ENCODE results near the gene RTN4RL2. TPM values are rescaled to one million over a fixed set of nuclear protein-coding genes. Genes with fewer than 3 reads are reported as not detected.
A peak's percentile ranks its signal among the peaks of the same experiment; 100 is the strongest.

RTN4RL2 gene
- total and polyA plus RNA-seq, 2 donors = 0.58 to 1.4 TPM

GRCh38 chr11:57513911-57514537 lies 53.7 kb downstream of the RTN4RL2 start:
- H3K4me3 ChIP-seq (ENCODE audit: low read depth, low read length) = peak overlapping the region; percentile 80
- WGBS = 10% methylated on average over 35 of the region's 35 CpGs
- DNase-seq (ENCODE audit: extremely low spot score) = no peak
- H3K36me3 ChIP-seq (ENCODE audit: insufficient read depth) = no peaks in the 10 kb centered on the region
- no peak overlapping the region for H3K27ac ChIP-seq (ENCODE audit: low read depth)
- no peaks in the 10 kb centered on the region for H3K4me1 ChIP-seq (ENCODE audit: insufficient read depth)

- H3K4me1 ChIP-seq (ENCODE audit: insufficient read depth) = no peaks in the 10 kb centered on the region
- no peak for DNase-seq (ENCODE audit: extremely low spot score)
- peak overlapping the region; percentile 80 for H3K4me3 ChIP-seq (ENCODE audit: low read depth, low read length)
- H3K27ac ChIP-seq (ENCODE audit: low read depth) = peak overlapping the region; percentile 44
- under 1% methylated on average over 57 of the region's 57 CpGs for WGBS
- no peaks in the 10 kb centered on the region for H3K36me3 ChIP-seq (ENCODE audit: insufficient read depth)
Measured at GRCh38 chr11:57514538-57515331, 54.4 kb downstream of the RTN4RL2 start.

GRCh38 chr11:57515332-57516060 lies 55.2 kb downstream of the RTN4RL2 start, which contains the start of gene SLC43A1:
Gene SLC43A1 (minus strand): TSS chr11:57515702. CDS start chr11:57514111, 1,591 bp downstream.
- under 1% methylated on average over 66 of the region's 66 CpGs for WGBS
- Histone ChIP-seq H3K27ac (ENCODE audit: low read depth) (peak within 1 kb of the TSS; percentile 44), H3K36me3 (ENCODE audit: insufficient read depth) (no peaks in the 10 kb centered on the region), H3K4me3 (ENCODE audit: low read depth, low read length) (peak within 1 kb of the TSS; percentile 80), H3K4me1 (ENCODE audit: insufficient read depth) (no peaks in the 10 kb centered on the region)
- no peak for DNase-seq (ENCODE audit: extremely low spot score)

- Histone ChIP-seq H3K36me3 (ENCODE audit: insufficient read depth) (no peaks in the 10 kb centered on the region), H3K27ac (ENCODE audit: low read depth) (no peak overlapping the region), H3K4me1 (ENCODE audit: insufficient read depth) (no peaks in the 10 kb centered on the region), H3K4me3 (ENCODE audit: low read depth, low read length) (peak overlapping the region; percentile 80)
- 21% methylated on average over 5 of the region's 5 CpGs for WGBS
- DNase-seq (ENCODE audit: extremely low spot score) = no peak
Measured at GRCh38 chr11:57516061-57516443, 55.7 kb downstream of the RTN4RL2 start.

GRCh38 chr11:57521116-57521515 lies 60.8 kb downstream of the RTN4RL2 start:
- WGBS = 89% methylated on average over 2 of the region's 2 CpGs
- no peak overlapping the region for H3K27ac ChIP-seq (ENCODE audit: low read depth)

GRCh38 chr11:57523419-57523818 lies 63.1 kb downstream of the RTN4RL2 start:
- no peak for DNase-seq (ENCODE audit: extremely low spot score)
- 93% methylated on average over 4 of the region's 4 CpGs for WGBS
- Histone ChIP-seq H3K4me1 (ENCODE audit: insufficient read depth) (no peaks in the 10 kb centered on the region), H3K27ac (ENCODE audit: low read depth) (no peak overlapping the region), H3K36me3 (ENCODE audit: insufficient read depth) (no peaks in the 10 kb centered on the region), H3K4me3 (ENCODE audit: low read depth, low read length) (no peak overlapping the region)

More at GRCh38 chr11:57521116-57521515, 60.8 kb downstream of the RTN4RL2 start:
- Histone ChIP-seq H3K36me3 (ENCODE audit: insufficient read depth) (no peaks in the 10 kb centered on the region), H3K4me3 (ENCODE audit: low read depth, low read length) (no peak overlapping the region), H3K4me1 (ENCODE audit: insufficient read depth) (no peaks in the 10 kb centered on the region)
- DNase-seq (ENCODE audit: extremely low spot score) = no peak

Small RNA genes lying within 50 kb of the gene (small RNA-seq; reads per million reads assigned to genes)
- not detected for gene RNA5SP341

Other genes starting within 250 kb of the RTN4RL2 start
- gene APLNR, start 223.3 kb upstream of the RTN4RL2 start, total RNA-seq = 50.7 TPM
- gene APLNR, start 223.3 kb upstream of the RTN4RL2 start, polyA plus RNA-seq = 3.4 TPM
- 33.6 TPM for gene TNKS1BP1, start 135.6 kb upstream of the RTN4RL2 start, total RNA-seq
- gene TNKS1BP1, start 135.6 kb upstream of the RTN4RL2 start, polyA plus RNA-seq = 146 TPM
- gene SSRP1, start 124.6 kb upstream of the RTN4RL2 start, total RNA-seq = 32.3 TPM
- gene SSRP1, start 124.6 kb upstream of the RTN4RL2 start, polyA plus RNA-seq = 79.4 TPM
- 1.5 TPM for gene P2RX3, start 122.2 kb upstream of the RTN4RL2 start, total RNA-seq
- 0.34 TPM for gene P2RX3, start 122.2 kb upstream of the RTN4RL2 start, polyA plus RNA-seq
- not detected for gene PRG3, start 79.4 kb upstream of the RTN4RL2 start, total RNA-seq
- not detected for gene PRG3, start 79.4 kb upstream of the RTN4RL2 start, polyA plus RNA-seq
- gene PRG2, start 69.9 kb upstream of the RTN4RL2 start, total RNA-seq = 0.42 TPM
- not detected for gene PRG2, start 69.9 kb upstream of the RTN4RL2 start, polyA plus RNA-seq
- gene SLC43A3, start 33.4 kb upstream of the RTN4RL2 start, total RNA-seq = 27.3 TPM
- 39.7 TPM for gene SLC43A3, start 33.4 kb upstream of the RTN4RL2 start, polyA plus RNA-seq
- 16.8 TPM for gene SLC43A1, start 55.2 kb downstream of the RTN4RL2 start, total RNA-seq
- 33.0 TPM for gene SLC43A1, start 55.2 kb downstream of the RTN4RL2 start, polyA plus RNA-seq
- 14.3 TPM for gene TIMM10, start 70.2 kb downstream of the RTN4RL2 start, total RNA-seq
- 40.7 TPM for gene TIMM10, start 70.2 kb downstream of the RTN4RL2 start, polyA plus RNA-seq
- gene SMTNL1, start 77.1 kb downstream of the RTN4RL2 start, total RNA-seq = 0.16 TPM
- gene SMTNL1, start 77.1 kb downstream of the RTN4RL2 start, polyA plus RNA-seq = not detected
- 25.6 TPM for gene UBE2L6, start 107.1 kb downstream of the RTN4RL2 start, total RNA-seq
- gene UBE2L6, start 107.1 kb downstream of the RTN4RL2 start, polyA plus RNA-seq = 76.8 TPM
- 53.6 TPM for gene SERPING1, start 137.2 kb downstream of the RTN4RL2 start, total RNA-seq
- gene SERPING1, start 137.2 kb downstream of the RTN4RL2 start, polyA plus RNA-seq = 806 TPM
- gene YPEL4, start 189.4 kb downstream of the RTN4RL2 start, total RNA-seq = 1.7 TPM
- gene YPEL4, start 189.4 kb downstream of the RTN4RL2 start, polyA plus RNA-seq = 3.5 TPM
- gene CLP1, start 197.2 kb downstream of the RTN4RL2 start, total RNA-seq = 14.1 TPM
- gene CLP1, start 197.2 kb downstream of the RTN4RL2 start, polyA plus RNA-seq = 12.7 TPM
- gene ZDHHC5, start 207.6 kb downstream of the RTN4RL2 start, total RNA-seq = 29.9 TPM
- 36.4 TPM for gene ZDHHC5, start 207.6 kb downstream of the RTN4RL2 start, polyA plus RNA-seq

Measured in urinary bladder (tissue), 4 donors.